SU-DHL-6 (cell line): ENCODE data around the gene EFTUD2.

Source experiments
- H2AFZ ChIP-seq: fragments of 200-600 bp; sonication (generic); 2 replicates; pipeline ENCODE4 v1.6.1; 2014; ENCODE audit warnings: low read depth, mild to moderate bottlenecking, moderate library complexity, mixed read lengths, antibody characterized with exemption, low read length; ENCODE audit not compliant: severe bottlenecking
- H3F3A ChIP-seq: fragments of 200-600 bp; shearing (Covaris generic); 2 replicates; pipeline ENCODE4 v1.6.0; 2016; ENCODE audit warnings: antibody characterized with exemption, mild to moderate bottlenecking; ENCODE audit not compliant: insufficient read depth
- H3K27ac ChIP-seq: fragments of 200-600 bp; sonication (generic); 2 replicates; pipeline ENCODE4 v1.5.1; 2016; ENCODE audit warnings: low read depth, mild to moderate bottlenecking, low read length, moderate library complexity, mixed read lengths
- H3K27me3 ChIP-seq: fragments of 200-600 bp; sonication (generic), shearing (Covaris generic); 2 replicates; pipeline ENCODE4 v1.6.0; 2014; ENCODE audit warnings: mild to moderate bottlenecking, low read length
- H3K36me3 ChIP-seq: fragments of 200-600 bp; sonication (generic); 2 replicates; pipeline ENCODE4 v1.6.1; 2014; ENCODE audit warnings: mild to moderate bottlenecking, low read length, mixed read lengths
- H3K4me2 ChIP-seq: fragments of 300-600, 200-600 bp; shearing (Covaris generic), sonication (generic); 2 replicates; pipeline ENCODE4 v1.6.0; 2014; ENCODE audit warnings: low read length, low read depth, mild to moderate bottlenecking; ENCODE audit not compliant: poor library complexity, severe bottlenecking
- H3K4me3 ChIP-seq: fragments of 200-600 bp; sonication (generic); 2 replicates; pipeline ENCODE4 v1.5.1; 2014; ENCODE audit warnings: antibody characterized with exemption, low read length, mild to moderate bottlenecking, mixed read lengths; ENCODE audit not compliant: insufficient read depth, poor library complexity, severe bottlenecking
- H3K79me2 ChIP-seq: fragments of 200-600 bp; sonication (generic); 2 replicates; pipeline ENCODE4 v1.6.1; 2014; ENCODE audit warnings: mild to moderate bottlenecking, low read length, moderate library complexity; ENCODE audit not compliant: insufficient read depth
- H3K9ac ChIP-seq: fragments of 200-600 bp; sonication (generic); 2 replicates; pipeline ENCODE4 v1.7.0; 2014; ENCODE audit warnings: mild to moderate bottlenecking, low read length
- H3K9me2 ChIP-seq: fragments of 200-600 bp; sonication (generic); replicated peaks from 2 replicates; pipeline ENCODE4 v1.6.1; 2014; ENCODE audit warnings: low read length; ENCODE audit not compliant: insufficient read depth
- H3K9me3 ChIP-seq: fragments of 200-600 bp; sonication (generic); 2 replicates; pipeline ENCODE4 v1.6.1; 2014; ENCODE audit warnings: low read length, mixed read lengths; ENCODE audit not compliant: insufficient read depth
- H4K20me1 ChIP-seq: fragments of 200-600 bp; sonication (generic); 2 replicates; pipeline ENCODE4 v1.6.1; 2014; ENCODE audit warnings: low read depth, mild to moderate bottlenecking, antibody characterized with exemption, low read length, moderate library complexity, mixed read lengths
- CTCF ChIP-seq: fragments of 200-600 bp; sonication (generic); IDR thresholded peaks from one replicate; pipeline ENCODE4 v1.5.1; 2017; ENCODE audit warnings: antibody characterized with exemption, mild to moderate bottlenecking, low read length, moderate library complexity; ENCODE audit not compliant: insufficient read depth, poor library complexity, severe bottlenecking
- EZH2phosphoT487 ChIP-seq: fragments of 200-600 bp; sonication (generic), shearing (Covaris generic); conservative IDR thresholded peaks from 2 replicates; pipeline ENCODE4 v1.6.1; 2018; ENCODE audit warnings: mild to moderate bottlenecking, antibody characterized with exemption, low read length, moderate library complexity, mixed read lengths

EFTUD2 gene

GRCh38 chr17:44902135-44902760, 3.0 kb upstream of the EFTUD2 start:
- no peaks in the 10 kb centered on the region for H3F3A ChIP-seq
- no peak overlapping the region for H3K27ac ChIP-seq
- no peak overlapping the region for H2AFZ ChIP-seq
- H3K9me3 ChIP-seq = no peaks in the 10 kb centered on the region
- no peaks in the 10 kb centered on the region for H3K27me3 ChIP-seq
- no peaks in the 10 kb centered on the region for H3K9me2 ChIP-seq
- H3K4me3 ChIP-seq = no peak overlapping the region
- no peak overlapping the region for H3K9ac ChIP-seq
- no peak overlapping the region for H3K4me2 ChIP-seq
- no peaks in the 10 kb centered on the region for H3K36me3 ChIP-seq
- TF ChIP-seq CTCF (no peak), EZH2phosphoT487 (no peak)
- H4K20me1 ChIP-seq = no peaks in the 10 kb centered on the region
- peaks cover 18% of the 10 kb centered on the region for H3K79me2 ChIP-seq

- Histone ChIP-seq H3K4me2 (no peak overlapping the region), H3F3A (no peaks in the 10 kb centered on the region)
- TF ChIP-seq CTCF = no peak
- TF ChIP-seq EZH2phosphoT487 = no peak
Observed at GRCh38 chr17:44901411-44901921, 2.2 kb upstream of the EFTUD2 start.

GRCh38 chr17:44900894-44901293, 1.6 kb upstream of the EFTUD2 start:
- Histone ChIP-seq H3F3A (no peaks in the 10 kb centered on the region), H3K79me2 (peaks cover 30% of the 10 kb centered on the region), H3K9ac (no peak overlapping the region), H3K36me3 (no peaks in the 10 kb centered on the region; the same call in 1 of the 2 replicates), H3K27ac (no peak overlapping the region), H3K4me2 (no peak overlapping the region), H2AFZ (no peak overlapping the region), H4K20me1 (no peaks in the 10 kb centered on the region), H3K9me2 (no peaks in the 10 kb centered on the region), H3K9me3 (no peaks in the 10 kb centered on the region), H3K27me3 (no peaks in the 10 kb centered on the region), H3K4me3 (no peak overlapping the region)
- no peak for TF ChIP-seq EZH2phosphoT487
- TF ChIP-seq CTCF = no peak

More at GRCh38 chr17:44901411-44901921, 2.2 kb upstream of the EFTUD2 start:
- Histone ChIP-seq H4K20me1 (no peaks in the 10 kb centered on the region), H3K27me3 (no peaks in the 10 kb centered on the region), H3K4me3 (no peak overlapping the region), H3K36me3 (no peaks in the 10 kb centered on the region), H3K9me2 (no peaks in the 10 kb centered on the region), H2AFZ (no peak overlapping the region), H3K27ac (no peak overlapping the region), H3K9me3 (no peaks in the 10 kb centered on the region), H3K9ac (no peak overlapping the region), H3K79me2 (peaks cover 25% of the 10 kb centered on the region)
